ENCODE measurements around the gene KLHL13. TPM values are rescaled to one million over a fixed set of nuclear protein-coding genes. Genes with fewer than 3 reads are reported as not detected.
"Not testable (repeated sequence)": the region's sequence is repeated elsewhere in the genome, so short reads cannot be mapped to it uniquely, and the experiment has no call there.

Gene KLHL13
- total and polyA plus RNA-seq, 4 donors, result 34.7 to 61.4 (median 39.1) TPM

DNA sequence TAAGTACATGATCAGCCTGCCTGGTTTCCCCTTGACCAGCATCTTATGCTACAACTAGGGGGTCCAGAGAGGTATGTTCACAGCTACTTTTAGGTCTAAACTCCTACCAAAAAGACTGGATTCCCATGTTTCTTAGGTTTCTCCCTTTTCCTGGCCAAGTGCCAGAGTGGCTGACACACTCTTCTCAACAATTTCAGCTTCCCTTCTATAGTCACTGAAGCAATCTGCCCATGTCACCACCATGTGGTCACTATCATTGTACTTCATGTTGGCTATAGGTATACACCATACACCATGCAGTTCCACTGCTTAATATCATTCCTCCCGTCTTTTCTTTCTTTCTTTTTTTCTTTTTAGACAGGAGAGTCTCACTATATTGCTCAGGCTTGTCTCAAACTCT, 66.9 kb downstream of the KLHL13 start:
- Histone ChIP-seq H3K4me3 (ENCODE audit: low read depth, low read length) (no peak overlapping the region), H3K27me3 (ENCODE audit: control insufficient read depth, insufficient read depth, low read length) (no peaks in the 10 kb centered on the region), H3K4me1 (ENCODE audit: control insufficient read depth, insufficient read depth, low read length) (no peaks in the 10 kb centered on the region), H3K36me3 (ENCODE audit: control insufficient read depth, insufficient read depth, low read length) (no peaks in the 10 kb centered on the region), H3K9me3 (ENCODE audit: control insufficient read depth, insufficient read depth, low read length) (no peaks in the 10 kb centered on the region), H3K27ac (ENCODE audit: low read depth, low read length) (no peak overlapping the region)
- WGBS (ENCODE audit: insufficient coverage), result 86% methylated on average over 1 of the region's 1 CpG
- no peak for DNase-seq (ENCODE audit: low read depth in 4 of 6, low spot score in 6 of 6)

DNA sequence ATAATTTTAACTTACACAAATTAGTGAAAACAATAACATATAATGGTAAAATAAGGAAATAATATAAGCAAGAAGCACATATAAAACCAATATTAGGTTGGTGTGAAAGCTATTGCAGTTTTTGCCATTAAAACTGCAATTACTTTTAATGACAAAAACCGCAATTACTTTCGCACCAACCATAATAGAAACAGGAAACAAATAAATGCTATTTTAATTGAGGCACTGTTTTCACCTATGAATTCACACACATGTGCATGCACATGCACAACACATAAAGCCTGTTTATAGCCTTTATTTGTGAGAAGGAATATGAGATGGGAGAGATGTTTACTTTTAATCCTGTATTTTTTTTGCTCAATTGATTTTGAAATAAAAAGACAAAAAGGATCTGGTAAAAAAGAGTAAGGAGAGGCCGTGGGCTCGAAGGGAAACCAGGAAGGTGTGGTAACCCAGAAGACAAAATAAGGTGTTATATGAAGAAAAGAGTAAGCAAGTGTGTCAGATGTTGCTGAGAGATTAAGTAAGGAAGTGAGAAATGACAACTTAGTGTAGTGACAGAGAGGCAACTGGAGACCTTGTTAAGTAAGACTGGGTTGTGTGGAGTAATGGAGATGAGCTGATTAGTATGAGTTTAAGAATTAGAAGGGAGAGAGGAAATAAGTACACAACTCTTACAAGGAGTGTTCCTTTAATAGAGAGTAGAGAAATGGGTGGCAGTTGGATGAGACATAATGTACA, 69.0 kb downstream of the KLHL13 start:
- H3K9me3 ChIP-seq (ENCODE audit: control insufficient read depth, insufficient read depth, low read length), result peaks cover 2% of the 10 kb centered on the region
- WGBS (ENCODE audit: insufficient coverage), result 67% methylated on average over 2 of the region's 4 CpGs
- no peaks in the 10 kb centered on the region for H3K36me3 ChIP-seq (ENCODE audit: control insufficient read depth, insufficient read depth, low read length)
- no peak for DNase-seq (ENCODE audit: low read depth in 4 of 6, low spot score in 6 of 6)
- no peak overlapping the region for H3K4me3 ChIP-seq (ENCODE audit: low read depth, low read length)
- H3K27me3 ChIP-seq (ENCODE audit: control insufficient read depth, insufficient read depth, low read length), result no peaks in the 10 kb centered on the region
- no peak overlapping the region for H3K27ac ChIP-seq (ENCODE audit: low read depth, low read length)
- H3K4me1 ChIP-seq (ENCODE audit: control insufficient read depth, insufficient read depth, low read length), result no peaks in the 10 kb centered on the region

DNA sequence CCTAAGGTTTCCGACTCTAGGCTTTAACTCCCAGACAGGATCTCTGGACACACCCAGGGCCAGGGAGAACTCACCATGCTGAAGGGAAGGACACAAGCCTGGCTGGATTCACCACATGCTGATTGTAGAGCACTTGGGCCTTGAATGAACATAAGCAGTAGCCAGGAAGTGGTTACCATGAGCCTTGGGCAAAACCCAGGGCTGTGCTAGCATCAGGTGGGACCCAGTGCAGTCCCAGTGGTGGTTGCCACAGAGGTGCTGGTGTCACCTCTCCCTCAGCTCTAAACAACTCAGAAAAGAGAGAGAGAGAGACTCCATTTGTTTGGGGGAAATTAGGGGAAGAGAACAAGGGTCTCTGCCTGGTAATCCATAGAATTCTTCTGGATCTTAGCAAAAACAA, 77.0 kb downstream of the KLHL13 start:
- whole genome bisulfite sequencing (ENCODE audit: insufficient coverage), result 75% methylated on average over 1 of the region's 1 CpG
- H3K9me3 ChIP-seq (ENCODE audit: control insufficient read depth, insufficient read depth, low read length), result peaks cover 2% of the 10 kb centered on the region
- H3K36me3 ChIP-seq (ENCODE audit: control insufficient read depth, insufficient read depth, low read length), result no peaks in the 10 kb centered on the region
- DNase-seq (ENCODE audit: low read depth in 4 of 6, low spot score in 6 of 6), result no peak
- no peaks in the 10 kb centered on the region for H3K4me1 ChIP-seq (ENCODE audit: control insufficient read depth, insufficient read depth, low read length)
- H3K4me3 ChIP-seq (ENCODE audit: low read depth, low read length), result no peak overlapping the region
- H3K27me3 ChIP-seq (ENCODE audit: control insufficient read depth, insufficient read depth, low read length), result no peaks in the 10 kb centered on the region
- H3K27ac ChIP-seq (ENCODE audit: low read depth, low read length), result no peak overlapping the region

DNA sequence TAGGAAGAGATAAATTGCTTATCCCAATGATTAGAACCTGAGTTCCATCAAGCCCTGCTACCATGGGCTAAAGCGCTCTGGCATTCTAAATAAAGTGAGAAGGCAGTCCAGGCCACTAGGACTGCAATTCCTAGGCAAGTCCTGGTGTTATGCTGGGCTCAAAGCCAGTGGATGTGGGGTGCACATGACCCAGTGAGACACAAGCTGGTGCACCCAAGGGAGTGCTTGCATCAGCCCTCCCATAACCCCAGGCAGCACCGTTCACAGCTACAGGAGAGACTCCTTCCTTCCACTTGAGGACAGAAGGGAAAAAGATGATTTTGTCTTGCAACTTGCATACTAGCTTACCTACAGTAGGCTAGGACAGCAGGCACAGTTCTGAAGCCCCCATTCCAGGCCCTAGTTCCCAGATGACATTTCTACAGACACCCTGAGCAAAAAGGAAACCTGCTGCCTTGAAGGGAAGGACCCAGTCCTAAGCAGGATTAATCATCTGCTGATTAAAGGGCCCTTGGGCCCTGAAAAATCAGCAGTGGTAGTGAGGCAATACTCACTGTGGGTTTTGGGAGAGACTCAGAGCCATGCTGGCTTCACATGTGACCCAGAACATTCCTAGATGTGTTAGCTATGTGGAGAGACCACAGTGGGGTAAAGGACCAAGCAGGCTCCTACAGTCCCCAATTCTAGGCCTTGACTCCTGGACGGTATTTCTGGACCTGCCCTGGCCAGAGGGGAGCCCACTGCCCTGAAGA, 77.8 kb downstream of the KLHL13 start:
- no peak for DNase-seq (ENCODE audit: low read depth in 4 of 6, low spot score in 6 of 6)
- H3K27me3 ChIP-seq (ENCODE audit: control insufficient read depth, insufficient read depth, low read length), result no peaks in the 10 kb centered on the region
- H3K9me3 ChIP-seq (ENCODE audit: control insufficient read depth, insufficient read depth, low read length), result peaks cover under 1% of the 10 kb centered on the region
- H3K4me1 ChIP-seq (ENCODE audit: control insufficient read depth, insufficient read depth, low read length), result no peaks in the 10 kb centered on the region
- WGBS (ENCODE audit: insufficient coverage), result 57% methylated on average over 1 of the region's 3 CpGs
- no peak overlapping the region for H3K27ac ChIP-seq (ENCODE audit: low read depth, low read length)
- H3K4me3 ChIP-seq (ENCODE audit: low read depth, low read length), result no peak overlapping the region
- no peaks in the 10 kb centered on the region for H3K36me3 ChIP-seq (ENCODE audit: control insufficient read depth, insufficient read depth, low read length)

DNA sequence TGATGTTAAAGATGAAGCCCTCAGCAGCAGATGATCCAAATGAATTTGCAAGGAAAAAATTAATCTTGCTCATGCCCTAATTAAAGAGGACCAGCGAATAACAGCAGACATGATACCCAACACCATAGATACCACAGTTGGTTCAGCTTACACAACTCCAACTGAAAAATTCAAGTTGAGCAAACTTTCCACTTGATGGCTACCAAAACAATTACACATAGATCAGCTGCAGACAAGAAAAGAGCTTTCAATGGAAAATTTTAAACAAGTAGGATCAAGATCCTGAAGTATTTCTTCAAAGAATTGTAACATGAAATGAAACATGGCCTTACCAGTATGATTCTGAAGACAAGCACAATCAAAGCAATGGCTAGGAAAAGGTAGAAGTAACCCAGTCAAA, 90.0 kb downstream of the KLHL13 start:
- no peaks in the 10 kb centered on the region for H3K36me3 ChIP-seq (ENCODE audit: control insufficient read depth, insufficient read depth, low read length)
- H3K9me3 ChIP-seq (ENCODE audit: control insufficient read depth, insufficient read depth, low read length), result no peaks in the 10 kb centered on the region
- no peak overlapping the region for H3K4me3 ChIP-seq (ENCODE audit: low read depth, low read length)
- 40% methylated on average over 1 of the region's 1 CpG for WGBS (ENCODE audit: insufficient coverage)
- no peaks in the 10 kb centered on the region for H3K27me3 ChIP-seq (ENCODE audit: control insufficient read depth, insufficient read depth, low read length)
- no peak overlapping the region for H3K27ac ChIP-seq (ENCODE audit: low read depth, low read length)
- no peaks in the 10 kb centered on the region for H3K4me1 ChIP-seq (ENCODE audit: control insufficient read depth, insufficient read depth, low read length)
- DNase-seq (ENCODE audit: low read depth in 4 of 6, low spot score in 6 of 6), result no peak

DNA sequence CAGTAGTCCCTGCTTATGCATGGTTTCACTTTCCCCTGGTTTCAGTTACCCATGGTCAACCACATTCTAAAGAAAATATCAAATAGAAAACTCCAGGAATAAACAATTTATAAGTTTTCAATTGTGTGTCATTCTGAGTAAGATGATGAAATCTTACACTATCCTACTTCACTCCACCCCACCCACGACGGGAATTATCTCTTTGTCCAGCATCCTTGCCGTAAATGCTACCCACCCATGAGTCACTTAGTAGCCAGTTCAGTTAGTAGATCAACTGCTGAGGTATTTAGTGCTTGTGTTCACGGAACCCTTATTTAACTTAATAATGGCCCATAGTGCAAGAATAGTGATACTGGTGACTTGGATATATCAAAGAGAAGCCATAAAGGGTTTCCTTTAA, 91.4 kb downstream of the KLHL13 start:
- no peaks in the 10 kb centered on the region for H3K27me3 ChIP-seq (ENCODE audit: control insufficient read depth, insufficient read depth, low read length)
- no peaks in the 10 kb centered on the region for H3K4me1 ChIP-seq (ENCODE audit: control insufficient read depth, insufficient read depth, low read length)

DNA sequence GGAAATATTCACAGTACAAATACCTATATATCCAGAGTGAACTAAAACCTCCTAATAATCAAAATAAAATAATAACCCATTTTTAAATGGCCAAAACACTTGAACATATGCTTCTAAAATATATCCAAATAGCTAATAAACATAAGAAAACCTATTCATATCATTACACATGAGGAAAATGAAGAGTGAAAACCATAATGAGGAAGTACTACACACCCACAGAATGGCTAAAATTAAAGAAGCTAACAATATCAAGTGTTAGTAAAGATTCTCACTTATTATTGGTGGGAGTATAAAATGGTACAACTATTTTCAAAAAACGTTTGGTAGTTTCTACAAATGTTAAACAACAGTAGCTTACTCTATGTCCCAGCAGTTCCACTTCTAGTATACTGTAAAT, 92.1 kb downstream of the KLHL13 start:
- H3K9me3 ChIP-seq (ENCODE audit: control insufficient read depth, insufficient read depth, low read length), result no peaks in the 10 kb centered on the region
- no peak overlapping the region for H3K27ac ChIP-seq (ENCODE audit: low read depth, low read length)
- no peaks in the 10 kb centered on the region for H3K27me3 ChIP-seq (ENCODE audit: control insufficient read depth, insufficient read depth, low read length)
- DNase-seq (ENCODE audit: low read depth in 4 of 6, low spot score in 6 of 6), result no peak
- H3K4me1 ChIP-seq (ENCODE audit: control insufficient read depth, insufficient read depth, low read length), result no peaks in the 10 kb centered on the region
- no CpG with 5 or more reads among the region's 1 CpG for WGBS (ENCODE audit: insufficient coverage)
- no peak overlapping the region for H3K4me3 ChIP-seq (ENCODE audit: low read depth, low read length)
- H3K36me3 ChIP-seq (ENCODE audit: control insufficient read depth, insufficient read depth, low read length), result no peaks in the 10 kb centered on the region

More for the DNA sequence above, 91.4 kb downstream of the KLHL13 start:
- Histone ChIP-seq H3K9me3 (ENCODE audit: control insufficient read depth, insufficient read depth, low read length) (no peaks in the 10 kb centered on the region), H3K4me3 (ENCODE audit: low read depth, low read length) (no peak overlapping the region), H3K36me3 (ENCODE audit: control insufficient read depth, insufficient read depth, low read length) (no peaks in the 10 kb centered on the region), H3K27ac (ENCODE audit: low read depth, low read length) (no peak overlapping the region)
- no peak for DNase-seq (ENCODE audit: low read depth in 4 of 6, low spot score in 6 of 6)
- WGBS (ENCODE audit: insufficient coverage), result no CpG with 5 or more reads among the region's 4 CpGs

DNA sequence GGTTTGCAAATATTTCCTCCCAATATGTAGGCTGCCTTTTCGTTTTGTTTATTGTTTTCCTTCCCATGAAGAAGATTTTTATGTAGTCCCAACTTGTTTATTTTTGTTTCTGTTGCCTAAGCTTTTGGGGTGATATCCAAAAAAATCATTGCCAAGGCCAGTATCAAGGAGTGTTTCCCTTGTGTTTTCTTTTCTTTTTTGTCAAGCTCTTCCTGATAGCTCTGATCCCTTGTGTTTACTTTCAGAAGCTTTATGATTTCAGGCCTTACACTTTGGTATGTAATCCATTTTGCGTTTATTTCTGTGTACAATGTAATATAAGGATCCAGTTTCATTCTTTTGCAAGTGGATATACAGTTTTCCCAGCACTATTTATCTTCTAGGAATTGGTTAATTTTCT, 93.9 kb downstream of the KLHL13 start:
- WGBS (ENCODE audit: insufficient coverage), result no CpG with 5 or more reads among the region's 2 CpGs
- H3K36me3 ChIP-seq (ENCODE audit: control insufficient read depth, insufficient read depth, low read length), result no peaks in the 10 kb centered on the region
- DNase-seq (ENCODE audit: low read depth in 4 of 6, low spot score in 6 of 6), result no peak
- no peaks in the 10 kb centered on the region for H3K9me3 ChIP-seq (ENCODE audit: control insufficient read depth, insufficient read depth, low read length)
- H3K4me3 ChIP-seq (ENCODE audit: low read depth, low read length), result no peak overlapping the region
- no peaks in the 10 kb centered on the region for H3K27me3 ChIP-seq (ENCODE audit: control insufficient read depth, insufficient read depth, low read length)
- H3K27ac ChIP-seq (ENCODE audit: low read depth, low read length), result no peak overlapping the region
- no peaks in the 10 kb centered on the region for H3K4me1 ChIP-seq (ENCODE audit: control insufficient read depth, insufficient read depth, low read length)

DNA sequence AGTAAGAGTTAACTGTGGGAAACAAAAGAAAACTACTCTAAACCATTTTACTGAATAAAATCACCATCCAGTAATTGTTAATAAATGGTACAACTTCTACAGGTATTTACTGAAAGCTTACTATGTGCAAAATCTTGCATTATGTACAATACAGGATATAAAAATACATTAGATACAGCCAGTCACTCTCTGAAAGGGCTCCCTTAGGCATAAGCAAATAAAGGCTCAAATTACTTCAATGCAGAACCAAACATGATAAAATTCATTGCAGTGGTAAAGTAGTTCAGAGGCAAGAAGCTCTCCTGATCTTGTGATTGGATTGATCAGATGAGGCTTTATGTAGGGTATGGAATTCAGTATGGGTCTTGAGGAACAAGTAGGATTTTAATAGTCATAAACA, 100.2 kb downstream of the KLHL13 start:
- no peaks in the 10 kb centered on the region for H3K36me3 ChIP-seq (ENCODE audit: control insufficient read depth, insufficient read depth, low read length)
- H3K27me3 ChIP-seq (ENCODE audit: control insufficient read depth, insufficient read depth, low read length), result no peaks in the 10 kb centered on the region
- H3K27ac ChIP-seq (ENCODE audit: low read depth, low read length), result no peak overlapping the region
- H3K9me3 ChIP-seq (ENCODE audit: control insufficient read depth, insufficient read depth, low read length), result no peaks in the 10 kb centered on the region
- DNase-seq (ENCODE audit: low read depth in 4 of 6, low spot score in 6 of 6), result no peak
- no peaks in the 10 kb centered on the region for H3K4me1 ChIP-seq (ENCODE audit: control insufficient read depth, insufficient read depth, low read length)
- no peak overlapping the region for H3K4me3 ChIP-seq (ENCODE audit: low read depth, low read length)

DNA sequence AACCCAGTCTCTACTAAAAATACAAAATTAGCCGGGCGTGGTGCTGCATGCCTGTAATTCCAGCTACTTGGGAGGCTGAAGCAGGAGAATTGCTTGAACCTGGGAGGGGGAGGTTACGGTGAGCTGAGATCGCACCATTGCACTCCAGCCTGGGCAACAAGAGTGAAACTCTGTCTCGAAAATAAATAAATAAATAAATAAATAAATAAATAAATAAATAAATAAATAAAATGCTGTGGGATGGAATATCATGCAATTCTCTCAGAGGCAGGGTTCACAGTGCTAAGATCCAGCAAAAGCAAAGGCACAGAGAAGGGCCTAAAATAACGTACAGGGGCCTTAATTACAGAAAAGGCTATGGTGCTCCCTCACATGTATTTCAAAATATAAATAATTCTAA, 114.2 kb downstream of the KLHL13 start:
- not testable (repeated sequence) for H3K27ac ChIP-seq (ENCODE audit: low read depth, low read length); H3K4me3 ChIP-seq (ENCODE audit: low read depth, low read length); H3K4me1 ChIP-seq (ENCODE audit: control insufficient read depth, insufficient read depth, low read length); H3K27me3 ChIP-seq (ENCODE audit: control insufficient read depth, insufficient read depth, low read length); DNase-seq (ENCODE audit: low read depth in 4 of 6, low spot score in 6 of 6); H3K9me3 ChIP-seq (ENCODE audit: control insufficient read depth, insufficient read depth, low read length); H3K36me3 ChIP-seq (ENCODE audit: control insufficient read depth, insufficient read depth, low read length)
- no CpG with 5 or more reads among the region's 6 CpGs for WGBS (ENCODE audit: insufficient coverage)

Measured in spinal cord (tissue), 10 donors.